Fibroblast of peridontal ligament (primary cell): ENCODE data around the gene CSNK1G1.
"Not testable (repeated sequence)": the region's sequence is repeated elsewhere in the genome, so short reads cannot be mapped to it uniquely, and the experiment has no call there.

Experiments
- DNase-seq: peaks from one replicate; pipeline ENCODE4 v3.0.0-alpha.2; 2010; ENCODE audit errors: extremely low read depth

Gene CSNK1G1

DNA sequence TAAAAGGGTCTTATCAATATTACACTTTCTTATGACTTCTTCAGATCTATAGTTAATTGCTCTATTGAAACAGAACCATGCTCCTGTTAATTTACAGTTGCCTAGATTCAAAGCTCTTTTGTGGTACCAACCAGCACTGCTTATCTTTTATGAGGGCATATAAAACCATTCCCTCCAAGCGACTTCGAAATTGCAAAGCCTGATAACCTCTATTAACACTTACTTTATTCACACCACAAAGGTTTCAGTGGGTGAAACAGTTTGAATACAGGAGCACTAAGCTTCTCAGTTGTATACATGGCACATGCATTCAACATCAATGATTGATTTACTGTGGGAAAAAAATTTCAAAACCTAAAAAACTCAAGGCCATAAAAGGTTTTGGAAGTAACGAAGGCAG lies 118.3 kb downstream of the CSNK1G1 start:
- DNase-seq, result no peak

- no peak for DNase-seq
These were observed 119.6 kb downstream of the CSNK1G1 start for GRCh38 chr15:64236156-64236894.

DNA sequence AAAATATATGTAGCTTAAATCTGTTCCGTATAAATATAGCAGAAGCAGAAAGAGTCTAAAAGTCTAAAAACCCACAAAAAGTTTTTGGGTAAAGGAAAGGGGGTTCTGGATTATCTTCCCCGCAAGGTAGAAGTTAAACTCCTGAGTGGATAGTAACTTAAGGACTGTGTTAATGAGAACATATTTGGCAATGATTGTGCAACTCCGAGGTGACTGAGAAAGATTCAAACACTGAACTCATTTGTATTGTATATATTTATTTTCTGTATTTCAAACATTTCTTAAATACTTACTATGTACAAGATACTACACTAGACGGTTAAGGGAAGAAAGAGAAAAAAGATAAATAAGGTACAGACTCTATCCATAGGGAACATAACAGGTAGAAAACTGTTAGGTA lies 120.4 kb downstream of the CSNK1G1 start:
- DNase-seq, result no peak

- DNase-seq, result no peak
These were observed 122.7 kb downstream of the CSNK1G1 start for GRCh38 chr15:64233299-64233698.

DNA sequence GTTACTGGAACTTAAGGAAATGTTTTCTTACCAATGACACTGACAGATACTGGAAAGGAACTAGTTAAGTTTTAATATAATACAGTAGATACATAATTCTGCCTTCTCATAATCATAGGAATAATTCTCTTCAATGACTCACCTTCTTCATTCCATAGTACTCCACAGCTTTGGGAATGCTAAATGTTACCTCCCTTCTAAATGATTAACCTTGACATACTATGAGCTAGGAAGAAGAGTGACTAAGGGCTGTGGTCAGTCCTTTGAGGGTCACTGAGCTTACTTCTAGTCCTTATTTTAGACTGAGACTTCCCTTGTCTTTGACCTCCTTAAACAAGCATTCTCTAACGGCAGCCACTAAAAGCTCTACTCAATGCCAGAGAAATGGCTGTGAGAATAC lies 123.6 kb downstream of the CSNK1G1 start:
- peak; percentile 52 for DNase-seq

DNA sequence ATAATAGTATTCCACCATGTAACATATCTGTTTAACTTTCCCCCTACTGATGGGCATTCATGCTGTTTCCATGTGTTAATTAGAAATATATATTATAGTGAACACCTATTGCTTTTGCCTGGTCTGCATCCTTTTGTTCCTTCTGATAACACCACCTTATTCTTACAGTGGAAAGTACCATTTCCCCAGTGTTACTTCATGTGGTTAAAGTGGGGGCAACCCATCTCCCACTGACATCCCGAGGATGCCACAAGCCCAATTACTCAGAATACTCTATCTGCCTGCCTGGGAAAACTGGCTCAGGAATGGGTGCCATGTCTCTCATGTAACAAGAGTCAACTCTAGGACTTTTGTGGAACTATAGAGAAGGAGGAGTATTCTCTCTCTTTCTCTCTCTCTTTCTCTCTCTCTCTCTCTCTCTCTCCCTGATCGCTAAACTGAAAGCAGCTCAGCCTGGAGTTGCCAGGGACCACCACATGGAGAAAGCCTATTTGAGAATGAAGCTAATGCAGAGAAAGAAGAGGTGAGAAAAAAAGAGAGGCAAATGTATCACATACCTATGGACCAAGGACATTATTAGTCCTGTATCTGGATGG lies 126.7 kb downstream of the CSNK1G1 start:
- DNase-seq, result no peak

GRCh38 chr15:64225804-64226203 lies 130.2 kb downstream of the CSNK1G1 start:
- DNase-seq, result no peak

- DNase-seq, result peak; percentile 85
These were observed 131.5 kb downstream of the CSNK1G1 start for GRCh38 chr15:64224511-64224910.

- no peak for DNase-seq
These were observed 132.1 kb downstream of the CSNK1G1 start for GRCh38 chr15:64223882-64224281.

GRCh38 chr15:64222573-64223366 lies 133.2 kb downstream of the CSNK1G1 start:
- DNase-seq, result peak; percentile 14

DNA sequence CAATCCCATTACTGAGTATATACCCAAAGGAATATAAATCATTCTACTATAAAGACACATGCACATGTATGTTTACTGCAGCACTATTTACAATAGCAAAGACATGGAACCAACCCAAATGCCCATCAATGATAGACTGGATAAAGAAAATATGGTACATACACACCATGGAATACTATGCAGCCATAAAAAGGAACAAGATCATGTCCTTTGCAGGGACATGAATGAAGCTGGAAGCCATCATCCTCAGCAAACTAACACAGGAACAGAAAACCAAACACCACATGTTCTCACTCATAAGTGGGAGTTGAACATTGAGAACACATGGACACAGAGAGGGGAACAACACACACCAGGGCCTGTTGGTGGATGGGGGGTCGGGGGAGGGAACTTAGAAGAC lies 134.1 kb downstream of the CSNK1G1 start:
- DNase-seq, result not testable (repeated sequence)

DNA sequence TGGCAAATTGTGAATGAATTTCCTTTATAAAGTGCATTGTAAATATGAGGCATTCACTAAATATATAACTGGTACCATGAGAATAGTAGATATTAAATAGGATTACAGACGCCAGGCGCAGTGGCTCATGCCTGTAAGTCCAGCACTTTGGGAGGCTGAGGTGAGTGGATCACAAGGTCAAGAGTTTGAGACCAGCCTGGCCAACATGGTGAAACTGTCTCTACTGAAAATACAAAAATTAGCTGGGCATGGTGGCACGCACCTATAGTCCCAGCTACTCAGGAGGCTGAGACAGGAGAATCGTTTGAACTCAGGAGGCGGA lies 138.6 kb downstream of the CSNK1G1 start:
- DNase-seq, result not testable (repeated sequence)

DNA sequence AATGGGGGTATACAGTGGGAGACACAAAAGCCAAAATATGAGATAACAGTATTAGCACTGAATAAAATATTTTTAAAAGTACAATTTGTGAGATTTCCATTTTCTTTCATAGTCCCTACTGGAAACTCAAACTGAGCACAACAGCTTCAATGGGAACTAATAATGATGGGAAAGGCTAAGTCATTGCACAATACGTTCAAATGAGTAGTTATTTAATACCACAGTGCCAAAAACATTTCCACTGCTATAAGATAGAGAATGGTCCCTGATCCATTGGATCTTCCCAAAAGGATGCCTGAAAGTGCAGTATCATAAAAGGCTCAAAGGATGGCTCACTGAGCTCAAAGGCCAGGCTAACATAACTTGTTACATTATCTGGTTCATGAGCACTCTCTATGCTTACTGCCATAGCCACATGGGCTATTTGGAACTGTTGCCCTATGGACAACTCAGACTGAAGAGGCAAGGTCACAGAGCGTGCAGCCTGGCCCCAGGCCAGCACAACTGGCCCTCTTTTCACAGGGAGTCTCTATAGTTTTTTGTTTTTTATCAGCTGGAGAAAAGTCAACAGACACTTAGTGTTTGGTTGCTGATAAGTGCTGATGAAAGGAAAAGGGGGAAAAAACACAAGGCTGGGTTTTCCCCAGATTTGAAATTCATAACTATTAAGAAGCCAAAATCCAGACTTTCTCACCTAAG lies 139.1 kb downstream of the CSNK1G1 start:
- DNase-seq, result no peak

- DNase-seq, result no peak
These were observed 139.8 kb downstream of the CSNK1G1 start for GRCh38 chr15:64216196-64216595.

DNA sequence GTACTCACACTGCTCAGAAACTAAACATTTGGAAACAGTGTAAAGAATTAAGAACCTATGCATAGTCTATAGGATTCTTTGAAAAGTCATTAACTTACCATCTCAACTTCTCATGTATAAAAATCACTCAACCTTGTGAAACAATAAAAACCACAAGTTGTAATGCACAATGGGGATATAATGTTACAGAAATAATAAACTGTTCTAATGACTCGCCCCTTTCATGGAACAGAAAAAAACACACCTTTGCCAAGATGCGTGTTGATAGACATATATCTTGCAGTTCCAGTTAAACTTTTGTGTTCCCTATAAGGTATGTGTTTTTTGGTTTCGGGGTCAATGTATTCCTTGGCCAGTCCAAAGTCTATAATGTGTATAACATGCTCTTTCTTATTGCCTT lies 142.3 kb downstream of the CSNK1G1 start:
- peak; percentile 27 for DNase-seq

- no peak for DNase-seq
These were observed 144.3 kb downstream of the CSNK1G1 start for GRCh38 chr15:64211696-64212095.

- no peak for DNase-seq
These were observed 145.6 kb downstream of the CSNK1G1 start for GRCh38 chr15:64210371-64210770.

DNA sequence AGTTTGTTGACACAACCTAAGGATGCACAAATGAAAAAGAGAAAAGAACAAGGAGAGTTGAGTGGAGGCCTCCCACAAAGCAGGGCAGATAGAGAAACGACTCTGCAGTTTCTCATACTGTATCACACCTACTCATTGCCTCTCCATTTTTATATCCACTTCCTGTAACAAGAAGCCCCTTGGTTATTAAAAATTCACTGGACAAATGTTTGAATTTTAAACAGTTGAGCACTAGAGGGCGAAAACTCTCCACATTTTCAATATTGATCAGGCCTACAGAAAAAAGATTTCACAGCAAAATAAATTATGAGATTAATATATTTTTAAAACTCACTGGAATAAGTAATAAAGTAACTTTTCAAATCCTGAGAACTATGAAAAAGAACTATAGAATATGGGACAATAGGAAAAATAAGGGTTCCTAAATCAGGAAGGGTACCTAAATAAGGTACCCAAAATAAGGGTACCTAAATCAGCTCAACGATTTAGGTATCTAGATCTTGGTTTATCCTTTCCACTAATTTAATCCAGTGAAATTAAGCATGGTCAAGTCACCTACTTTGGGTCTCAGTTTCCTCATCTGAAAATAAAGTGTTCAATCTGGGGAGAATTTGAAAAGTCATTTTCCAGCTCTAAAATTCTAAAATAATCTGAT lies 146.2 kb downstream of the CSNK1G1 start:
- DNase-seq, result peak; percentile 76

DNA sequence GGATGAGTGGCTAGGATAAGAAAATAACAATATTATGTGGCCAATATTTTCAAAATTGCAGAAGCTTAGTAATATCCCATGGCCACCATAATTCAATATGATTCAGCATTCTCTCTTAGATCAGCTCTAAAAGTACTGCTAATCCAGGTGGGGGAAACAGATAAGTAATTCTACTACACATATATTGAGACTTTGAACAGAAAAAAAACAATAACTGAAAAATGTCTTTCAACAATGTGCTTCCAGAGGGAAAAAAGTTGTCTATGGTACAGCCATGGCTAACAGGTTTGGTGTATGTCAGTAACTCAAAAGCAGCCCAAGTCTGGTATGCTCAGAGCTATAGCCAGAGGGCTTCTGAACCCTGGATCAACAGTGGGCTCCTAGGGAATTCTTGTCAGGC lies 150.8 kb downstream of the CSNK1G1 start:
- DNase-seq, result no peak

DNA sequence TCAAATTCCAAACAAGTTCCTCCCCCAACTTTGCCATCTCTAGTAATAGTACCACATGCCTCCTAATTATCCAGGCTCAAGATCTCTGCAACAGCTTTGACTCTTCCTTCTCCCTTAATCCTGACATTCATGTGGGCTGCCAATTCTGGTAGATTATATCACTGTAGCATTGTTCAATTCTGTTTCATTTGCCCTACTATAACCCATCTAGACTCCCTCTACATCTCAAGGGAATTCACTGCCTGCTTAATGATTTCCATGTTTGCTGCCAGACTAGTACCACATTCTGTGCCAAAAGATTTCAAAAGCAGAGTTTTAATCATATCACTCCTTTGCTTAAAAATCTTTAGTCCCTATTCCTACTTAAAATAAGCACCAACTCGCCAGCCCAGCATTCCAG lies 158.5 kb downstream of the CSNK1G1 start:
- DNase-seq, result peak; percentile 97

GRCh38 chr15:64193971-64194370 lies 162.0 kb downstream of the CSNK1G1 start:
- no peak for DNase-seq
